ENCODE measurements around the gene SMPDL3B.

GRCh38 chr1:27979859-27980201, 45.0 kb downstream of the SMPDL3B start:
- no peak for TF ChIP-seq POLR2AphosphoS5 (IDR thresholded peaks at IDR 0.05; ENCODE audit: low read depth, low read length)
- TF ChIP-seq POLR2A (IDR thresholded peaks at IDR 0.05; ENCODE audit: low read depth, low read length): no peak
- TF ChIP-seq SPI1 (IDR thresholded peaks at IDR 0.05; ENCODE audit: low read depth, low read length): no peak
- TF ChIP-seq PAX5 (IDR thresholded peaks at IDR 0.05; ENCODE audit: insufficient read depth, low read length, severe bottlenecking): no peak
- no peak for TF ChIP-seq TAF1 (IDR thresholded peaks at IDR 0.05; ENCODE audit: low read depth, low read length)

Data from GM12891 (cell line).